ENCODE measurements around the gene TTK. TPM values are rescaled to one million over a fixed set of nuclear protein-coding genes. Genes with fewer than 3 reads are reported as not detected.
A peak's percentile ranks its signal among the peaks of the same experiment; 100 is the strongest.

The TTK gene
- total RNA-seq (2021; ENCODE audit: unreplicated experiment) (46.3 TPM), Bru-seq, nascent RNA (percentile 89 among the genes with signal in this experiment), BruChase-seq, experiment 1, labeled RNA remaining after a 6-hour chase (percentile 81 among the genes with signal in this experiment), BruChase-seq, experiment 2, labeled RNA remaining after a 2-hour chase (percentile 84 among the genes with signal in this experiment)
- polyA plus RNA-seq (2012) = 11.6 and 18.6 TPM in 2 replicates
- long read RNA-seq, transcript TTK-202 (22 exons, 3,010 nt) = major isoform, 52 of 87 reads
- long read RNA-seq, transcript TTK-208 (22 exons, 3,725 nt) = minor isoform, 9 of 87 reads
- long read RNA-seq, partial matches to known transcripts = 9 of 87 reads
- long read RNA-seq, other reads (novel, unspliced or antisense) = 16 of 87 reads

- BruUV-seq (replicated peaks) = no TSS peak
- TF ChIP-seq POLR2AphosphoS5 (IDR thresholded peaks at IDR 0.05; ENCODE audit: low read depth, low read length) (peak; percentile 91), JUND (IDR thresholded peaks at IDR 0.05) (no peak), FOSL1 (IDR thresholded peaks at IDR 0.05; ENCODE audit: low read depth) (no peak), POLR2A (IDR thresholded peaks at IDR 0.05; ENCODE audit: borderline replicate concordance, extremely low read depth, insufficient read depth, insufficient read length) (peak; percentile 27), RAD21 (IDR thresholded peaks at IDR 0.05; ENCODE audit: low read depth) (no peak), SRF (IDR thresholded peaks at IDR 0.05; ENCODE audit: low read depth) (no peak), CTCF (IDR thresholded peaks at IDR 0.05 in 2 of 3, conservative IDR thresholded peaks at IDR 0.05 in 1 of 3; ENCODE audit: borderline replicate concordance in 1 of 3, insufficient read depth in 1 of 3, low read depth in 2 of 3, low read length in 2 of 3) (no peak), EZH2 (IDR thresholded peaks at IDR 0.05) (no peak), ZNF274 (IDR thresholded peaks at IDR 0.05; ENCODE audit: low read depth, low read length) (no peak), ZFX (IDR thresholded peaks at IDR 0.05) (0 out of 2 replicates have a peak, but pooled peaks have one; percentile 40), ELF1 (IDR thresholded peaks at IDR 0.05; ENCODE audit: borderline replicate concordance, low read depth) (no peak; the same call in 1 of the 2 replicates), ZBTB33 (IDR thresholded peaks at IDR 0.05; ENCODE audit: extremely low read depth, insufficient replicate concordance, low read length) (no peak), CEBPB (IDR thresholded peaks at IDR 0.05; ENCODE audit: low read depth) (no peak), EGR1 (IDR thresholded peaks at IDR 0.05; ENCODE audit: low read depth) (peak; percentile 80), ATF3 (IDR thresholded peaks at IDR 0.05) (no peak), MAX (IDR thresholded peaks at IDR 0.05) (no peak), SP1 (IDR thresholded peaks at IDR 0.05; ENCODE audit: low read depth) (peak; percentile 91), EZH2phosphoT487 (IDR thresholded peaks at IDR 0.05; ENCODE audit: borderline replicate concordance) (no peak)
Measured at GRCh38 chr6:80004173-80005072, at the start of gene TTK. Gene TTK, plus strand, starts transcription at chr6:80004649. Its CDS starts 1,195 bp downstream, at chr6:80005844.

More at GRCh38 chr6:80004173-80005072, at the start of gene TTK:
- ATAC-seq (peak; percentile 99), DNase-seq (ENCODE audit: low read depth, low spot score) (peak; percentile 89)
- H3K27ac ChIP-seq (ENCODE audit: low read depth, low read length) = peak within 1 kb of the TSS; percentile 67
- no peaks in the 10 kb centered on the region for H3K9me3 ChIP-seq (ENCODE audit: control insufficient read depth in 1 of 2, insufficient read depth in 1 of 2, low read depth in 1 of 2, low read length in 2 of 2)
- H3K9ac ChIP-seq (ENCODE audit: low read length) = peak within 1 kb of the TSS; percentile 71
- no peaks in the 10 kb centered on the region for H3K27me3 ChIP-seq (ENCODE audit: insufficient read depth, low read length)
- no peaks in the 10 kb centered on the region for H3K9me2 ChIP-seq (ENCODE audit: insufficient read depth)
- ChIA-PET POLR2A (interaction anchor here (0.9 to 2.0 kb wide), 2 partner anchors 15 to 102 kb away, joined by 4 to 5 read pairs; no protein-coding TSS in a partner anchor), RAD21 (ENCODE audit: low non-redundant PET in 1 of 2, low total read pairs in 2 of 2, uncharacterized antibody in 2 of 2, unreplicated experiment in 2 of 2) (no interaction called here), CTCF (no interaction called here)
- peak within 1 kb of the TSS; percentile 76 for H2AFZ ChIP-seq (ENCODE audit: low read depth, low read length, poor library complexity, severe bottlenecking)
- H3K36me3 ChIP-seq (ENCODE audit: control insufficient read depth in 1 of 2, insufficient read depth in 2 of 2, low read length in 2 of 2) = peaks cover 13 to 29% of the 10 kb centered on the region in 2 experiments; a peak in 3 of 4 replicates
- intact Hi-C loops (cut with micrococcal nuclease) = no loop called here
- H3K4me1 ChIP-seq (ENCODE audit: control insufficient read depth in 1 of 2, insufficient read depth in 2 of 2, low read length in 2 of 2) = peaks cover 3 to 15% of the 10 kb centered on the region in 2 experiments; a peak in 3 of 4 replicates
- no peaks in the 10 kb centered on the region for H4K20me1 ChIP-seq (ENCODE audit: insufficient read depth)
- H3K4me2 ChIP-seq (ENCODE audit: low read length) = peak within 1 kb of the TSS; percentile 85
- peaks cover 48% of the 10 kb centered on the region for H3K79me2 ChIP-seq (ENCODE audit: insufficient read depth, low read length)
- H3K4me3 ChIP-seq (replicated peaks in 1 of 2; ENCODE audit: low read depth in 1 of 2, low read length in 2 of 2) = peak within 1 kb of the TSS; percentile 81 to 88
